CD4-positive, alpha-beta memory T cell (primary cell): Measurements from ENCODE around the gene ITGA7. TPM values are rescaled to one million over a fixed set of nuclear protein-coding genes. Genes with fewer than 3 reads are reported as not detected.

Experiments
- CTCF ChIA-PET: fragments of 350-600 bp; sonication (Branson Sonifier 250); formaldehyde crosslinking; loops from one replicate; lab custom pipeline; 2021; ENCODE audit warnings: inconsistent platforms; ENCODE audit not compliant: partially characterized antibody; lab: Charles Lee
- POLR2A ChIA-PET: fragments of 350-600 bp; sonication (Branson Sonifier 250); formaldehyde crosslinking; loops from one replicate; lab custom pipeline; 2021; ENCODE audit not compliant: partially characterized antibody; lab: Charles Lee
- DNase-seq, 5 donors: peaks; one replicate each; pipeline versions ENCODE4 v3.0.0 to v3.0.0-alpha.2; 2020 to 2022; ENCODE audit warnings: mixed read lengths in 1 of 5
- H3K27ac ChIP-seq: one replicate; pipeline ENCODE4 v1.7.0; 2013; ENCODE audit warnings: low read depth, low read length
- H3K27me3 ChIP-seq: 2 replicates; pipeline ENCODE4 v1.7.0; 2013; ENCODE audit warnings: mild to moderate bottlenecking, low read length, moderate library complexity; ENCODE audit not compliant: insufficient read depth
- H3K36me3 ChIP-seq: 2 replicates; pipeline ENCODE4 v1.7.0; 2013; ENCODE audit warnings: mild to moderate bottlenecking, low read length, moderate library complexity; ENCODE audit not compliant: insufficient read depth
- H3K4me1 ChIP-seq: 2 replicates; pipeline ENCODE4 v1.7.0; 2013; ENCODE audit warnings: mild to moderate bottlenecking, low read length, moderate library complexity; ENCODE audit not compliant: insufficient read depth
- H3K4me3 ChIP-seq, 2 donors: one replicate each; pipeline ENCODE4 v1.7.0; 2013; ENCODE audit warnings: low read length in 2 of 2, mild to moderate bottlenecking in 1 of 2
- H3K9me3 ChIP-seq, 2 donors: one replicate each; pipeline ENCODE4 v1.7.0; 2013; ENCODE audit warnings: low read length in 2 of 2, control low read depth in 1 of 2; ENCODE audit not compliant: control insufficient read depth in 1 of 2
- H3K27ac Mint-ChIP-seq, 7 donors: one replicate each; pipeline ENCODE4 v1.8.0; 2020 to 2021; ENCODE audit warnings: mixed read lengths in 7 of 7, mild to moderate bottlenecking in 6 of 7, inconsistent platforms in 3 of 7, moderate library complexity in 3 of 7
- H3K27me3 Mint-ChIP-seq, 2 donors: one replicate each; pipeline ENCODE4 v1.8.0; 2020 to 2021; ENCODE audit warnings: mixed read lengths in 2 of 2
- H3K36me3 Mint-ChIP-seq, 2 donors: one replicate each; pipeline ENCODE4 v1.8.0; 2020 to 2021; ENCODE audit warnings: mixed read lengths in 2 of 2, inconsistent platforms in 1 of 2, mild to moderate bottlenecking in 1 of 2
- H3K4me1 Mint-ChIP-seq, 4 donors: one replicate each; pipeline ENCODE4 v1.8.0; 2020 to 2021; ENCODE audit warnings: mixed read lengths in 4 of 4, mild to moderate bottlenecking in 1 of 4
- H3K4me3 Mint-ChIP-seq, 8 donors: one replicate each; pipeline ENCODE4 v1.8.0; 2020 to 2021; ENCODE audit warnings: mixed read lengths in 8 of 8, mild to moderate bottlenecking in 7 of 8, moderate library complexity in 6 of 8, inconsistent platforms in 3 of 8
- H3K9me3 Mint-ChIP-seq, 8 donors: one replicate each; pipeline ENCODE4 v1.8.0; 2020 to 2021; ENCODE audit warnings: mixed read lengths in 8 of 8, mild to moderate bottlenecking in 5 of 8, inconsistent platforms in 3 of 8, moderate library complexity in 1 of 8
- intact Hi-C: fragments of 100-400 bp; cut with micrococcal nuclease; formaldehyde crosslinking; loops from one replicate; pipeline ENCODE4 v1.15.1; 2023
- polyA plus RNA-seq, 2 donors: library from polyadenylated mRNA; unstranded; fragments of 300-500 nt; fragmentation: Illumina TruSeq; gene quantifications; one replicate each; pipeline ENCODE4 v1.2.3, GENCODE V29; 2021
- total RNA-seq, 2 experiments: library from RNA; stranded (reverse); gene quantifications; one replicate each; pipeline ENCODE4 v1.2.3, GENCODE V29; 2021

Gene ITGA7
- total and polyA plus RNA-seq, 4 experiments from 2014 or later: 2.5 to 2.9 TPM; not detected in 2

- Histone ChIP-seq H3K9me3 (no peaks in the 10 kb centered on the region), H3K27me3 (no peaks in the 10 kb centered on the region), H3K4me1 (peaks cover 21% of the 10 kb centered on the region), H3K36me3 (no peaks in the 10 kb centered on the region), H3K27ac (peak overlapping the region; percentile 76), H3K4me3 (no peak overlapping the region)
- CTCF ChIA-PET: interaction anchor here (0.6 to 5.8 kb wide), 46 partner anchors 10 to 725 kb away, joined by 3 to 61 read pairs (median 5); partner anchors contain the start of genes BLOC1S1, CD63, DNAJC14 and ORMDL2
- Mint-ChIP-seq H3K36me3 (peaks cover 0 to 4% of the 10 kb centered on the region in 2 donors), H3K4me3 (peak overlapping the region in 7 of 8 donors; percentile 18 to 95 (median 90)), H3K4me1 (peaks cover 21 to 44% (median 30%) of the 10 kb centered on the region in 4 donors), H3K27me3 (no peaks in the 10 kb centered on the region), H3K9me3 (no peaks in the 10 kb centered on the region), H3K27ac (peak overlapping the region in 5 of 7 donors; percentile 82 to 97 (median 95))
- POLR2A ChIA-PET: interaction anchor here (0.8 to 13.3 kb wide), 30 partner anchors 8 to 1781 kb away, joined by 3 to 201 read pairs (median 8); partner anchors contain the start of genes BLOC1S1, CD63, DDIT3 and DGKA
- no peak for DNase-seq
- intact Hi-C loops: loop anchor here (2.0 to 10.0 kb wide), 7 partner anchors 92 to 726 kb away; partner anchors contain the start of genes PA2G4, PYM1, RPS26 and SMARCC2
These were observed 31.3 kb upstream of the ITGA7 start for GRCh38 chr12:55739025-55739378.

GRCh38 chr12:55738123-55739024 is 30.7 kb upstream of the ITGA7 start:
- CTCF ChIA-PET: interaction anchor here (0.6 to 5.8 kb wide), 55 partner anchors 9 to 1761 kb away, joined by 3 to 61 read pairs (median 5); partner anchors contain the start of genes BLOC1S1, CD63, DGKA and DNAJC14
- H3K9me3 Mint-ChIP-seq: no peaks in the 10 kb centered on the region
- Histone ChIP-seq H3K9me3 (no peaks in the 10 kb centered on the region), H3K27ac (peak overlapping the region; percentile 76), H3K4me1 (peaks cover 19% of the 10 kb centered on the region), H3K4me3 (peak overlapping the region; percentile 39 to 75), H3K36me3 (no peaks in the 10 kb centered on the region), H3K27me3 (no peaks in the 10 kb centered on the region)
- peaks cover 21 to 38% (median 26%) of the 10 kb centered on the region in 4 donors for H3K4me1 Mint-ChIP-seq
- intact Hi-C loops: loop anchor here (1.0 to 10.0 kb wide), 16 partner anchors 8 to 726 kb away; partner anchors contain the start of genes BLOC1S1, CS, DNAJC14 and NABP2
- no peaks in the 10 kb centered on the region for H3K27me3 Mint-ChIP-seq
- POLR2A ChIA-PET: interaction anchor here (0.8 to 13.3 kb wide), 39 partner anchors 8 to 1781 kb away, joined by 3 to 201 read pairs (median 6); partner anchors contain the start of genes BLOC1S1, CD63, DDIT3 and DGKA
- H3K27ac Mint-ChIP-seq: peak overlapping the region; percentile 82 to 97 (median 96)
- peak overlapping the region; percentile 87 to 95 (median 90) for H3K4me3 Mint-ChIP-seq
- H3K36me3 Mint-ChIP-seq: peaks cover 0 to under 1% of the 10 kb centered on the region in 2 donors
- DNase-seq: peak; percentile 79 to 87 (median 83)

- H3K27ac ChIP-seq: peak overlapping the region; percentile 76
- peaks cover 19 to 35% (median 24%) of the 10 kb centered on the region in 4 donors for H3K4me1 Mint-ChIP-seq
- ChIA-PET POLR2A (interaction anchor here (0.9 to 13.3 kb wide), 31 partner anchors 8 to 893 kb away, joined by 3 to 201 read pairs (median 7); partner anchors contain the start of genes BLOC1S1, CD63, DGKA and DNAJC14), CTCF (interaction anchor here (0.6 to 5.8 kb wide), 37 partner anchors 9 to 1762 kb away, joined by 3 to 61 read pairs (median 7); partner anchors contain the start of genes BLOC1S1, CD63, DGKA and DNAJC14)
- no peak for DNase-seq
- intact Hi-C loops: loop anchor here (1.0 to 10.0 kb wide), 17 partner anchors 7 to 727 kb away; partner anchors contain the start of genes BLOC1S1, CS, DNAJC14 and NABP2
- H3K27ac Mint-ChIP-seq: peak overlapping the region; percentile 82 to 97 (median 96)
- H3K9me3 Mint-ChIP-seq: no peaks in the 10 kb centered on the region
- no peaks in the 10 kb centered on the region for H3K27me3 ChIP-seq
- no peaks in the 10 kb centered on the region for H3K9me3 ChIP-seq
- H3K4me3 Mint-ChIP-seq: peak overlapping the region; percentile 59 to 95 (median 90)
- no peaks in the 10 kb centered on the region for H3K36me3 Mint-ChIP-seq
- H3K4me3 ChIP-seq: peak overlapping the region in 1 of 2 donors; percentile 75
- H3K4me1 ChIP-seq: peaks cover 18% of the 10 kb centered on the region
- H3K36me3 ChIP-seq: no peaks in the 10 kb centered on the region
- no peaks in the 10 kb centered on the region for H3K27me3 Mint-ChIP-seq
These were observed 29.9 kb upstream of the ITGA7 start for GRCh38 chr12:55737581-55738122.

- no peaks in the 10 kb centered on the region for H3K9me3 ChIP-seq
- DNase-seq: peak; percentile 34 to 60 (median 47)
- intact Hi-C loops: loop anchor here (1.0 to 10.0 kb wide), 4 partner anchors 13 to 728 kb away; partner anchors contain the start of genes PA2G4 and SPRYD4
- peaks cover 15 to 28% (median 20%) of the 10 kb centered on the region in 4 donors for H3K4me1 Mint-ChIP-seq
- no peaks in the 10 kb centered on the region for H3K36me3 Mint-ChIP-seq
- peak overlapping the region; percentile 76 for H3K27ac ChIP-seq
- no peaks in the 10 kb centered on the region for H3K27me3 Mint-ChIP-seq
- H3K36me3 ChIP-seq: no peaks in the 10 kb centered on the region
- peak overlapping the region in 6 of 8 donors; percentile 29 to 91 (median 90) for H3K4me3 Mint-ChIP-seq
- no peaks in the 10 kb centered on the region for H3K9me3 Mint-ChIP-seq
- ChIA-PET POLR2A (interaction anchor here (0.9 to 13.3 kb wide), 16 partner anchors 7 to 894 kb away, joined by 3 to 201 read pairs (median 12); partner anchors contain the start of genes BLOC1S1, CD63, DGKA and DNAJC14), CTCF (interaction anchor here (1.0 to 5.8 kb wide), 20 partner anchors 8 to 900 kb away, joined by 3 to 61 read pairs (median 12); partner anchors contain the start of genes BLOC1S1, CD63, DGKA and DNAJC14)
- peaks cover 15% of the 10 kb centered on the region for H3K4me1 ChIP-seq
- no peaks in the 10 kb centered on the region for H3K27me3 ChIP-seq
- H3K4me3 ChIP-seq: no peak overlapping the region
- peak overlapping the region; percentile 82 to 97 (median 95) for H3K27ac Mint-ChIP-seq
These were observed 29.3 kb upstream of the ITGA7 start for GRCh38 chr12:55736780-55737580.

GRCh38 chr12:55736076-55736475 is 28.4 kb upstream of the ITGA7 start:
- Mint-ChIP-seq H3K4me3 (no peak overlapping the region), H3K4me1 (peaks cover 14 to 25% (median 18%) of the 10 kb centered on the region in 4 donors), H3K36me3 (no peaks in the 10 kb centered on the region), H3K27ac (peak overlapping the region in 4 of 7 donors; percentile 30 to 50 (median 39)), H3K27me3 (no peaks in the 10 kb centered on the region), H3K9me3 (no peaks in the 10 kb centered on the region)
- intact Hi-C loops: loop anchor here (5.0 to 10.0 kb wide), 3 partner anchors 89 to 729 kb away; partner anchors contain the start of genes PA2G4 and SPRYD4
- CTCF ChIA-PET: interaction anchor here (5.3 kb wide), 1 partner anchor 12 kb away, joined by 61 read pairs; no protein-coding TSS in a partner anchor
- no peaks in the 10 kb centered on the region for H3K36me3 ChIP-seq
- no peak overlapping the region for H3K27ac ChIP-seq
- peaks cover 15% of the 10 kb centered on the region for H3K4me1 ChIP-seq
- POLR2A ChIA-PET: interaction anchor here (13.3 kb wide), 1 partner anchor 195 kb away, joined by 201 read pairs; the partner anchor contains the start of genes DGKA and PYM1
- no peaks in the 10 kb centered on the region for H3K27me3 ChIP-seq
- no peak for DNase-seq
- H3K9me3 ChIP-seq: no peaks in the 10 kb centered on the region
- H3K4me3 ChIP-seq: no peak overlapping the region
